Measurements from ENCODE around the gene COL28A1.
"Not testable (repeated sequence)": the region's sequence is repeated elsewhere in the genome, so short reads cannot be mapped to it uniquely, and the experiment has no call there.

Gene COL28A1

DNA sequence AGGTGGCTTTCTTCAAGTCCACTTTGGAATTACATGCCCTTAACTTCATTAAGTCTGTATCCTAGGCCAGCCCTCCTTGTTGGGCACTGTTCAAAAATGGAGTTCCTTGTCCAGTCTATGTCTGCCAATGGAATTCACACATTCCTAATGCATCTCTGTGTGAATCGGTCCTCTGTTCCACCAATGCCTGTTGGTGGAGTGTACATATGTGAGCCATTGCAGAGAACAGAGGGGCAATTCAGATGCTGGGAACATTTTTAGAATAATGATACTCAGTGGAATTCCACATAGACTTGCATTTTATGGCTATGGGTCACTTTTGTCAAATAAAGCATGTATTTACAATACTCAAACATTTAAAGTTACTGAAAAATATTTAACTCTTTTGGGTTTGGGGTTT lies 108.3 kb downstream of the COL28A1 start:
- Histone ChIP-seq H3K4me3 (no peak overlapping the region), H3K27ac (no peak overlapping the region)

- no peak overlapping the region for H3K4me3 ChIP-seq
- no peak overlapping the region for H3K27ac ChIP-seq
Observed at GRCh38 chr7:7426676-7427075, 109.0 kb downstream of the COL28A1 start.

- no peak overlapping the region for H3K4me3 ChIP-seq
- H3K27ac ChIP-seq = no peak overlapping the region
Observed at GRCh38 chr7:7425321-7425720, 110.4 kb downstream of the COL28A1 start.

DNA sequence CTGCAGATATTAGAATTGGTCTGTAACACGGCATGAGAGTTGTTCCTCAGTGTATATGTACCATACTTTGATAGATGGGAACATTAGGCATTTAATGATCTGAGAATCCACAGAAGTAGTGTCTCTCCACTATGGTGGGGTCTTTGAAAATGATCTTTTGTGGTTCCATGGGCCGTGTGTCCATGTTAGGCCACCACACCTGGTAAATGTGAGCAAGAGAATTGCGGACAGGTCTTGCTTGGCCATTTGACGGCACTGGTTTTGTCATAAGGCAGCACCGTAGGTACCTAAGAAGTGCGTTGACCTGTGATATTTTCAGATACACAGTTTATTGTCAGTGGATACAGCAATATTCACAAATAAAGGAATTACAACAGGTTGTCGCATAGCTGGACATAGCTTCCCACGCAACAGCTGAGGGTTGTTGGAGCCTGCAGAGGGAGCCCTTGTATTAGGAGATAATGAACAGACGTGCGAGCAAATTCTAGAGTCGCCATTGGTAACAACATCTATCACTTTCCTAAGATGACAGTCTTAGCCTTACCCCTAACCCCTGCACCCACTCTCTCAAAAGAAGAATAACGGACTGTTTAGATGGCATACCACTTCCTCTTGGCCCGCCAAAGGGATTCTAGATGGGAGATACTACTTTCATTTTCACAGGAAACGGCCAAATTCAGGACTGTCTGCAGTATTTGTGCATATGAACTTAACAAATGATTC lies 111.4 kb downstream of the COL28A1 start:
- H3K27ac ChIP-seq = no peak overlapping the region
- H3K4me3 ChIP-seq = peak overlapping the region; percentile 9 to 33 (median 24)

GRCh38 chr7:7422641-7423040 lies 113.0 kb downstream of the COL28A1 start:
- H3K4me3 ChIP-seq = no peak overlapping the region
- H3K27ac ChIP-seq = no peak overlapping the region

DNA sequence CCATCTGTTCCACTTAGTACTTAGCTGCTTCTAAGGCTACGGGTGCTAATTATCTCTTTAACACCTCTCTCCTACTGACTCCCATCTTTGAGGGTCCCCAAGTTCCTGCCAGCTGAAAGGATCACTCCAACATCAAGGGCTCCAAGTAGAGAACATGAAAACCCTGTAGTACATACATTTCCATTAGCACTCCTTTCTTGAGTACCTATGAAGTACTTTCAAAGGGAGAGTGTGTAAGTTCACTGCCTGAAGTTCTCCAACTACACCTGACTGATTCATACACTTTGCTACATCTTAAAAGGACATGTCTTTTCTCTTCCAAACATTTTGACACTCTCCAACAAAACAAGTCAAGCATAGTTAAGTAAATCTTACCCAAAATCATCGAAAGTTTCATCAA lies 113.8 kb downstream of the COL28A1 start:
- no peak overlapping the region for H3K27ac ChIP-seq
- H3K4me3 ChIP-seq = no peak overlapping the region

- H3K27ac ChIP-seq = no peak overlapping the region
- no peak overlapping the region for H3K4me3 ChIP-seq
Observed at GRCh38 chr7:7418997-7419396, 116.7 kb downstream of the COL28A1 start.

DNA sequence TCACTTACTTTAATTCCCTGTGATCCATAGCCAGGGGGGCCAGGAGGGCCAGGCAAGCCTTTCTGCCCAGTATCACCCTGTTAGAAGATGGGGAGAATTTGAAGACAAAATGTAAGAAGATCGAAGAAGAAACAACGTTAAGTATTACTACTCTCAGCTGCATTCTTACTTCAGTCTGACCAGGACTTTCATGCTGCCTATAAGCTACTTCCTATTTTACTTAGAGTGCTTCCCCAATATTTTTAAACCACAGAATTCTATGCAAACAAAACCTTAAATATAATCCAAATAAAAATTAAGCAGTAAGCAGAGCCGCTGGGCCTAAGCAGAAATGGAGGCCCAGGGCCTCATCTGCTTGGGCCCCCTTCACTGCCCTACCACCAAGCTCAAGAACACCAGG lies 117.8 kb downstream of the COL28A1 start:
- no peak overlapping the region for H3K27ac ChIP-seq
- no peak overlapping the region for H3K4me3 ChIP-seq

GRCh38 chr7:7417414-7417813 lies 118.3 kb downstream of the COL28A1 start:
- Histone ChIP-seq H3K27ac (no peak overlapping the region), H3K4me3 (no peak overlapping the region)

- H3K27ac ChIP-seq = no peak overlapping the region
- no peak overlapping the region for H3K4me3 ChIP-seq
Observed at GRCh38 chr7:7416031-7416858, 119.4 kb downstream of the COL28A1 start.

- no peak overlapping the region for H3K4me3 ChIP-seq
- H3K27ac ChIP-seq = no peak overlapping the region
Observed at GRCh38 chr7:7414791-7415603, 120.7 kb downstream of the COL28A1 start.

DNA sequence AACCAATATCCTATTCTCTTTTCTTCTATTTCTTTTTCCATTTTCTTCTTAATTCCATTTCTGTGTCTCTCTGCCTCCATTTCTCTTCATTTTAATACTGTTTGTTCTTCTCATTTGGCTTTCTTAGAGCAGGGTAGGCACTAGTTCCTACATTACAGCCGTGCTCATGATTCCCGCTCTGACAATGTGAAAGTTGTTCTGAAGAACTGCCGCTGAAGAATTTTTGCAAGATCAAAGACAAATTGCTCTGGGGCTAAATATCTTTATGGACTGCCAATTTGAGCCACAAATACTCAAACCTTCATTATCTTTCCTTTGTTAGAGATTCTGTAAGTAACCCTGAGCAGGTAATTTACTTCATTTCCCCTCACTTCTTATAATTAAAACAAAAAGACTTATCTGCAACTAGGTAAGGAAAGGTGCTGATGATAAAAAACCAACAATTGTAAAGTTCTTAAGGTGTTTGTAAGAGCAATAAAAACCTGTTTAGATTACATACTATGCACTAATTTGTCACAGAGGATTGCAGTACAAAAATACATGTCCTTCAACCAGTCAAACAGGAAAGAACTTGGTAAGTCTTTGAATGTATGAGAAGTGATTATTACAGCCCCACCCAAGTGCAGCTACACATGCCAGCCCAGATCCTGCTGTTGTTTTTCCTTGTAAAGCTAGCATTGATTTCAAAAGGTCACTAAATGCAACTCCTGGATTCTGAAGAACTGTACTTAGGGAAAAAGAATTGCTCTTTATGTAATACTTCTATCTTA lies 127.5 kb downstream of the COL28A1 start:
- H3K27ac ChIP-seq = peak overlapping the region in 3 of 21 experiments; percentile 23 to 51 (median 39)
- H3K4me3 ChIP-seq = no peak overlapping the region

DNA sequence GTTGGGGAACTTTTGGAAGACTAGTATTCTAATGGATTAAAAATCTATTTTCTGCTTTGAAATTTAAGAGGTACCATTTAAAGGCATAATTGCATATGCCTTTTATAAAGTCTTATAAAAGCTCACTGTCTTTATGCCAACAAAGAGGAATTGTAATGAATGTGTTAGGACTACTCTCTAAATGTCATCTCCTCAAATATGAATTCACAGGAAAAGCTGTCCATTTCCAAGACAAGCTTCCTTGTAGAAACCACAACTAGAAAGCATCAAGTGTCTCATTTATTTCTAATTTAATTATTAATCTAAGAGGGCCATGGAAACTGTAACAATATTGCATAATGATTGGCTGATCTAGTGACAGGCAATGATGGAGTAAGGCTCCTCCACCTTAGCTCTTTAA lies 130.2 kb downstream of the COL28A1 start:
- no peak overlapping the region for H3K4me3 ChIP-seq
- H3K27ac ChIP-seq = no peak overlapping the region

- H3K4me3 ChIP-seq = no peak overlapping the region
- no peak overlapping the region for H3K27ac ChIP-seq
Observed at GRCh38 chr7:7399707-7400106, 136.0 kb downstream of the COL28A1 start.

- Histone ChIP-seq H3K4me3 (no peak overlapping the region), H3K27ac (no peak overlapping the region)
Observed at GRCh38 chr7:7395785-7396184, 139.9 kb downstream of the COL28A1 start.

- not testable (repeated sequence) for H3K4me3 ChIP-seq, H3K27ac ChIP-seq
Observed at GRCh38 chr7:7388164-7388563, 147.5 kb downstream of the COL28A1 start.

DNA sequence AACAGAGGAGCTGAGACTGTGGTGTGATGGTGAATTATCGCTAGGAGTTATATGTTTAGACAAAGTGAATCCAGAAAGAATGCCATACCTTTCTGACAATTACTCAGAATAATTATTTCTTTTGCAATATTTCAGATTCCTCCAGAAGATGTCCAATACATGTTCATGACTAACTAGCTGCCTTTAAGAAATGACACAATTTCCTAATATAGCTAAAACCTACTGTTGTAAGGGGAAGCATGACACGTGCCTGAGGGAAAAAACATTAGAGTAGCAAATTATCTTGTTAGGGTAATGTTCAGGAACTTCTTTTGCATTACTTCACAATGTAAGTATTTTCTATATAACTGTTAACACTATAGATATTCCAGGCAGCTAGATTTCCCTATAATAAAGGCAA lies 150.3 kb downstream of the COL28A1 start:
- no peak overlapping the region for H3K27ac ChIP-seq
- H3K4me3 ChIP-seq = no peak overlapping the region

- Histone ChIP-seq H3K4me3 (no peak overlapping the region), H3K27ac (no peak overlapping the region)
Observed at GRCh38 chr7:7384228-7384627, 151.4 kb downstream of the COL28A1 start.

DNA sequence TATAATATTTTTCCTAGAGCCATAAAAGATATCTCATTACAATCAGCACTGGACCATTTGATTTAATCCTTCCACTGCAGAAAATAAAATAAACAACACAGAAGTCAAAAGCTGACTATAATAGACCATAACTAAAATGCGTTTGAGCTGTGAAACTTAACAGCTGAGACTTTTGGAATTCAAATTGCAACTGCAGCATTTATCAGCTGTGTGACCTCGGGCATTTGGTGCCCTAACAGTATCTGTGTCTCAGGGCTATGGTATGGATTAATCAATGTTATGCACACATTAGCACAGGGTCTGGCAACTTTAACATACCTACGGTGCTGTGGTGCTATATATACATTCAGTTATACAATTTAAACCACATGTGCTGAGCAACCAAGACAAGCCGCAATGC lies 160.1 kb downstream of the COL28A1 start:
- Histone ChIP-seq H3K27ac (no peak overlapping the region), H3K4me3 (no peak overlapping the region)

GRCh38 chr7:7370076-7370475 lies 165.6 kb downstream of the COL28A1 start:
- H3K4me3 ChIP-seq = no peak overlapping the region
- no peak overlapping the region for H3K27ac ChIP-seq
